Neural progenitor cell (in vitro differentiated cells): ENCODE measurements around the gene NCKAP5. TPM values are rescaled to one million over a fixed set of nuclear protein-coding genes. Genes with fewer than 3 reads are reported as not detected.

Experiments used
- DNase-seq: peaks from one replicate; pipeline ENCODE4 v3.0.0-alpha.2; 2016; ENCODE audit warnings: low spot score
- H2AFZ ChIP-seq: fragments of 200-600 bp; sonication (generic); replicated peaks from 2 replicates; pipeline ENCODE4 v1.6.1; 2016; ENCODE audit warnings: antibody characterized with exemption
- H3F3A ChIP-seq: fragments of 200-600 bp; sonication (generic); 2 replicates; pipeline ENCODE4 v1.6.1; 2016; ENCODE audit warnings: antibody characterized with exemption, low read depth
- H3K27ac ChIP-seq: fragments of 200-600 bp; sonication (generic); 2 replicates; pipeline ENCODE4 v1.5.1; 2016; ENCODE audit warnings: mild to moderate bottlenecking
- H3K27me3 ChIP-seq: fragments of 200-600 bp; sonication (generic); 2 replicates; pipeline ENCODE4 v1.6.1; 2016; ENCODE audit warnings: mild to moderate bottlenecking, moderate library complexity
- H3K36me3 ChIP-seq: fragments of 200-600 bp; sonication (generic); 2 replicates; pipeline ENCODE4 v1.5.1; 2016
- H3K4me1 ChIP-seq: fragments of 200-600 bp; sonication (generic); 2 replicates; pipeline ENCODE4 v1.6.1; 2016; ENCODE audit warnings: mixed run types
- H3K4me2 ChIP-seq: fragments of 200-600 bp; sonication (generic); 2 replicates; pipeline ENCODE4 v1.6.1; 2016
- H3K4me3 ChIP-seq: fragments of 200-600 bp; sonication (generic); 2 replicates; pipeline ENCODE4 v1.5.1; 2016
- H3K79me2 ChIP-seq: fragments of 200-600 bp; sonication (generic); 2 replicates; pipeline ENCODE4 v1.6.1; 2016; ENCODE audit warnings: low read depth
- H3K9ac ChIP-seq: fragments of 200-600 bp; sonication (generic); 2 replicates; pipeline ENCODE4 v1.6.1; 2016
- H3K9me3 ChIP-seq: fragments of 200-600 bp; sonication (generic); 2 replicates; pipeline ENCODE4 v1.5.1; 2016; ENCODE audit warnings: low read depth
- H4K20me1 ChIP-seq: fragments of 200-600 bp; sonication (generic); 2 replicates; pipeline ENCODE4 v1.6.1; 2016; ENCODE audit warnings: low read depth
- H3K27ac Mint-ChIP-seq: 3 replicates; pipeline ENCODE4 v1.8.0; 2021; ENCODE audit warnings: mixed read lengths
- H3K27me3 Mint-ChIP-seq: 2 replicates; pipeline ENCODE4 v1.8.0; 2022; ENCODE audit warnings: low read depth, mild to moderate bottlenecking, inconsistent platforms, moderate library complexity, mixed read lengths; ENCODE audit not compliant: insufficient read depth
- H3K36me3 Mint-ChIP-seq: 3 replicates; pipeline ENCODE4 v1.8.0; 2021; ENCODE audit warnings: mixed read lengths
- H3K4me1 Mint-ChIP-seq: 3 replicates; pipeline ENCODE4 v1.8.0; 2021; ENCODE audit warnings: mixed read lengths
- H3K4me3 Mint-ChIP-seq: 3 replicates; pipeline ENCODE4 v1.8.0; 2021; ENCODE audit warnings: mild to moderate bottlenecking, moderate library complexity, mixed read lengths
- H3K9me3 Mint-ChIP-seq: 3 replicates; pipeline ENCODE4 v1.8.0; 2020; ENCODE audit warnings: mixed read lengths
- CTCF ChIP-seq: fragments of 200-600 bp; sonication (generic); IDR thresholded peaks from 2 replicates; pipeline ENCODE4 v1.5.1; 2017; ENCODE audit warnings: antibody characterized with exemption, mild to moderate bottlenecking
- EZH2 ChIP-seq: fragments of 200-600 bp; sonication (generic); IDR thresholded peaks from 2 replicates; pipeline ENCODE4 v1.6.1; 2017; ENCODE audit warnings: antibody characterized with exemption, mild to moderate bottlenecking, moderate library complexity
- EZH2phosphoT487 ChIP-seq: fragments of 200-600 bp; sonication (generic); IDR thresholded peaks from 2 replicates; pipeline ENCODE4 v1.6.1; 2017; ENCODE audit warnings: antibody characterized with exemption
- total RNA-seq: library from RNA; depleted of rRNA; stranded (reverse); fragments of >200 nt; gene quantifications from 2 replicates; pipeline ENCODE4 v1.2.3, GENCODE V29; 2015; ENCODE audit warnings: low replicate concordance

NCKAP5 gene
- total RNA-seq, 1 donor from 2014 or later, result 0.47 TPM

- Histone ChIP-seq H3K27ac (no peak overlapping the region), H3K9me3 (no peaks in the 10 kb centered on the region), H3K27me3 (no peaks in the 10 kb centered on the region), H3K4me1 (peaks cover 5% of the 10 kb centered on the region), H3K79me2 (no peaks in the 10 kb centered on the region), H3K36me3 (no peaks in the 10 kb centered on the region), H2AFZ (no peak overlapping the region), H4K20me1 (no peaks in the 10 kb centered on the region), H3K4me2 (no peak overlapping the region), H3F3A (no peaks in the 10 kb centered on the region), H3K9ac (no peak overlapping the region), H3K4me3 (no peak overlapping the region)
- no peak for TF ChIP-seq EZH2phosphoT487
- no peak for TF ChIP-seq CTCF
- TF ChIP-seq EZH2, result no peak
- H3K4me3 Mint-ChIP-seq, result no peak overlapping the region
- peaks cover 30% of the 10 kb centered on the region for H3K4me1 Mint-ChIP-seq
- H3K9me3 Mint-ChIP-seq, result peaks cover 3% of the 10 kb centered on the region
- peaks cover 2% of the 10 kb centered on the region for H3K36me3 Mint-ChIP-seq
- H3K27ac Mint-ChIP-seq, result peak overlapping the region; percentile 6
- no peaks in the 10 kb centered on the region for H3K27me3 Mint-ChIP-seq
- DNase-seq, result no peak
Observed at GRCh38 chr2:133369901-133370658, 198.2 kb downstream of the NCKAP5 start.

GRCh38 chr2:133365117-133365516 lies 203.1 kb downstream of the NCKAP5 start:
- H3K4me3 ChIP-seq, result no peak overlapping the region
- no peaks in the 10 kb centered on the region for H4K20me1 ChIP-seq
- TF ChIP-seq EZH2phosphoT487, result no peak
- TF ChIP-seq EZH2, result no peak
- no peak for TF ChIP-seq CTCF
- no peaks in the 10 kb centered on the region for H3K9me3 ChIP-seq
- Mint-ChIP-seq H3K27me3 (no peaks in the 10 kb centered on the region), H3K4me1 (peaks cover 51% of the 10 kb centered on the region), H3K36me3 (no peaks in the 10 kb centered on the region), H3K9me3 (no peaks in the 10 kb centered on the region), H3K4me3 (no peak overlapping the region), H3K27ac (no peak overlapping the region)
- no peak overlapping the region for H3K4me2 ChIP-seq
- H3K27ac ChIP-seq, result no peak overlapping the region
- H3K4me1 ChIP-seq, result peaks cover 8% of the 10 kb centered on the region
- no peaks in the 10 kb centered on the region for H3F3A ChIP-seq
- H3K36me3 ChIP-seq, result no peaks in the 10 kb centered on the region
- H3K79me2 ChIP-seq, result no peaks in the 10 kb centered on the region
- H2AFZ ChIP-seq, result no peak overlapping the region
- no peaks in the 10 kb centered on the region for H3K27me3 ChIP-seq
- DNase-seq, result no peak
- no peak overlapping the region for H3K9ac ChIP-seq

- Mint-ChIP-seq H3K36me3 (no peaks in the 10 kb centered on the region), H3K4me3 (no peak overlapping the region), H3K4me1 (peaks cover 51% of the 10 kb centered on the region), H3K27ac (no peak overlapping the region), H3K9me3 (no peaks in the 10 kb centered on the region), H3K27me3 (no peaks in the 10 kb centered on the region)
- H3K9ac ChIP-seq, result no peak overlapping the region
- H3K9me3 ChIP-seq, result no peaks in the 10 kb centered on the region
- no peak for DNase-seq
- TF ChIP-seq EZH2phosphoT487 (no peak), EZH2 (no peak), CTCF (no peak)
- no peak overlapping the region for H2AFZ ChIP-seq
- no peak overlapping the region for H3K27ac ChIP-seq
- peaks cover 4% of the 10 kb centered on the region for H3K4me1 ChIP-seq
- H3F3A ChIP-seq, result no peaks in the 10 kb centered on the region
- no peaks in the 10 kb centered on the region for H3K36me3 ChIP-seq
- H3K79me2 ChIP-seq, result no peaks in the 10 kb centered on the region
- no peak overlapping the region for H3K4me2 ChIP-seq
- no peak overlapping the region for H3K4me3 ChIP-seq
- no peaks in the 10 kb centered on the region for H3K27me3 ChIP-seq
- H4K20me1 ChIP-seq, result no peaks in the 10 kb centered on the region
Observed at GRCh38 chr2:133364636-133365035, 203.6 kb downstream of the NCKAP5 start.
